GM18909 (cell line): ENCODE data around the gene CALY.
"Not testable (repeated sequence)": the region's sequence is repeated elsewhere in the genome, so short reads cannot be mapped to it uniquely, and the experiment has no call there.

Experiments
- ATAC-seq: cut with Tn5 transposase; IDR thresholded peaks from one replicate; pipeline ENCODE4 v1.9.1; 2021; ENCODE audit warnings: mild to moderate bottlenecking; ENCODE audit not compliant: unreplicated experiment, poor library complexity

CALY gene

GRCh38 chr10:133367461-133367860 is 30.8 kb upstream of the CALY start:
- not testable (repeated sequence) for ATAC-seq

GRCh38 chr10:133366751-133367150 is 30.1 kb upstream of the CALY start:
- ATAC-seq: no peak

- ATAC-seq: no peak
Measured at GRCh38 chr10:133366130-133366478, 29.4 kb upstream of the CALY start.

DNA sequence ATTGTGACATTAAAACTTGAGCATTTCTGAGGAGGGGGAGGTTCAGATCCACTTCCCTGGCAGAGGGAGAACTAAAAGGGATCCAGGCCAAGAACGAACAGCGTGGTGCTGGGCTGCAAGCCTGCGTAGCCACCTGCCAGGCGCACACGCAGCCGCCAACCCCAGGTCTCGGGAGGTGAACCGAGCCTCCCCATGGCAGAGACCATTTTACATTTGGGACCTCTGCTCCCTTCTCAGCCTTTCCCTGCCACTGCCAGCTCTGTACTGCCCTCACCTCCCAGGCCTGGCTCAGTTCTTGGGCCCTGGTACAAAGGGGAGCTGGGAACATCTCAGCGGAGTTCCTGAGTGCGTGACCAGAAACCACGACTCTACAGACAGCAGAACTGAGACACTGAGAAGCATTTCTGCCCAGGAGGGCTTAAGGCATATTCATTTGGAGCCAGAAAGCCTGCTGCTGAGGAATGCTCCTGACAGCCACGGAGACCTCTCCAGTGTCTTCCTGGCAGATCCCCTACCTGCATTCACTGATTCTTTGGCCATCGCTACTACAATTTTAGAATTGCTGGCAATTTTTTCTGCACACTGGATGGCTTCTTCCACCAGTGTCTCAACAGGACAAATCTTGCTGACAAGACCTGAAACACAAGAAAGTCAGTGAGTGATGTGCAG is 28.9 kb upstream of the CALY start:
- no peak for ATAC-seq

- no peak for ATAC-seq
Measured at GRCh38 chr10:133364645-133365431, 28.1 kb upstream of the CALY start.

GRCh38 chr10:133362846-133363245 is 26.1 kb upstream of the CALY start:
- no peak for ATAC-seq

- no peak for ATAC-seq
Measured at GRCh38 chr10:133361773-133362441, 25.2 kb upstream of the CALY start.

GRCh38 chr10:133361227-133361626 is 24.5 kb upstream of the CALY start:
- ATAC-seq: no peak

DNA sequence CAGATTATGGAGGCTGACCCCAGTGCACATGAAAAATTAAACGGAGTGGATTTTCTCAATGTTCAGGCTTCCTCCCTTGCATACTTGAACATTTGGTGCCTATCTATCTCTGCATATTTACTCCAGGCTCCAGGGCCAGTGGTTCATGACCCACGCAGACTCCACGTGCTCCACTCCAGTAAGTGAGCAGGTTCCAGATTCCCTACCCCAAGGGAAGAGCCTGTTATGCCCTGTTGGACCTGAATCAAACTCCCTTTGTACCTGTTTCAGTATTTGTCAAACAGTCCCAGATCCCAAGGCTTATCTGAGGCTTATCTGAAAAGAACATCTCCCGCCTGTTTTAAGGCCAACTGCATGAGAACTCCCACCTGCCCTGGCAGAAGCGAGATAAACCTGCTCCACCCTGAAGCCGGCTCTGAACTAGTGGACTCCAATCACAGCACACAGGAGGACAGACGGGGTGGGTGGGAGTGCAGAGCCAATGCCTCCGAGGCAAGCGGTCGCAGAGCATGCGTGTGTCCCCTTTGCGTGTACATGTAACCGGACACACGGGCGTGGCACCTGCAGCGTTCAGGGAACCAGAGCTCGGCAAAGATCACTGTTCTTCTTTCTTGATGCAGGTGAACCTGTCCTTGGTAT is 23.4 kb upstream of the CALY start:
- ATAC-seq: no peak

- ATAC-seq: no peak
Measured at GRCh38 chr10:133359554-133359971, 22.9 kb upstream of the CALY start.

DNA sequence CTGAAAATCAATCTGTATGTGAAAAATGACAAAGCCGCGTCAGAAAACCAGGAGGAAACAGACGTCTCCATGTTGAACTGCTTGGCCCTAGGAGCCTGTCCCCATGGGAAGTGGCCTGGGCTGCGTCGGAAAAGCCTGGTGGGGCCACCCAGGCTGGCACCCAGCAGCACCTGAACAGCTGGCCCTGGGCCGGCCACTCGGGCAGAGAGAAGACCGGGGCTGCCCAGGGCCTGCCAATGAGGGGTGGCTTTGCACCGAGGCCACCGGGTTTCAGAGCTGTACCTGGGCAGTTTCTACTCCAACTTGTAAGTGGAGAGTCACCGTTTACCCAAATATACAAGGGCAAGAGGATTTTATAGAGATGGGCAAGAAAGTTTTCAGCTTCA is 22.2 kb upstream of the CALY start:
- no peak for ATAC-seq

GRCh38 chr10:133358162-133358924 is 21.6 kb upstream of the CALY start:
- no peak for ATAC-seq

DNA sequence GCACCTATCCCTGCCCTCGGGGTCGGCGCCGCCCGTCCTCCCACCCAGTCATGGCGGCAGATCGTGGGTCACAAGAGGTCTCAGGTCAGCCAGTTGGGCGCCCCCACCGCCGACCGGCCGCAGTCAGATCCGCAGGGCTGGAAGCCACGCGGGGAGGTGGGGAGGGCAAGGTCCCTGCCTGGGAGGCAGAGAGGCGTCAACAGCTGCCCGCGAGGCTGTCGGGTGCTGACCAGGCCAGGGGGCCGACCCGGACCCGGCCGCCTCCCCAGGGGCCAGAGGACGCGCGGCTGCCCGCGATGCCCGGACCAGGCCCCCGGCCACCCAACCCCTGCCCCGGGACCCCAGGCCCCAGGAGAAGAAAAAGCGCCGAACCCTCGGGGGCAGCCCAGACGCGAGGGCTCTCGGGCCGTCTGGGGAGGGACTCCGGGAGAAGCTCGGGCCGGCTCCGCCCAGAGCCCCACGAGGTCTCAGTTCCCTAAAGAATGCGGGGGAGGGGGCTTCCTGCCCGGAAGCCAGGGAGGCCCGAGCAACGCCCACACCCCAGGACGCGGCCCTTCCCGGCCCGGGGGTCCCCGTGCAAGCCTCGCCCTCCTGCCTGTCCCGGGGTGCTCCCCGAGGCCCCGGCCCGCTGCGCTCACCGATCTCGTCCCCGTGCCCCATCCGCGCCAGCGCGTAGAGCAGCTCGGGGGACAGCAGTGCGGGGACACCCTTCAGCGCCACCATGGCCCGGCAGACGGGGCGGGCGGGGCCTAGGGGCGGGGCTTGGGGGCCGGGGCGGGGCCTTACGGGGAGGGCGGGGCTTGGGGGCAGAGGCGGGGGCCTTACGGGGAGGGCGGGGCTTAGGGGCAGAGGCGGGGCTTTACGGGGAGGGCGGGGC is 20.8 kb upstream of the CALY start, which contains the start of gene FUOM:
FUOM (minus strand) TSS at position 735 of the 877 bp plus-strand sequence; CDS start at position 723, 12 bp downstream.
- ATAC-seq: peak; percentile 64

- ATAC-seq: no peak
Measured at GRCh38 chr10:133356549-133357284, 20.0 kb upstream of the CALY start.

DNA sequence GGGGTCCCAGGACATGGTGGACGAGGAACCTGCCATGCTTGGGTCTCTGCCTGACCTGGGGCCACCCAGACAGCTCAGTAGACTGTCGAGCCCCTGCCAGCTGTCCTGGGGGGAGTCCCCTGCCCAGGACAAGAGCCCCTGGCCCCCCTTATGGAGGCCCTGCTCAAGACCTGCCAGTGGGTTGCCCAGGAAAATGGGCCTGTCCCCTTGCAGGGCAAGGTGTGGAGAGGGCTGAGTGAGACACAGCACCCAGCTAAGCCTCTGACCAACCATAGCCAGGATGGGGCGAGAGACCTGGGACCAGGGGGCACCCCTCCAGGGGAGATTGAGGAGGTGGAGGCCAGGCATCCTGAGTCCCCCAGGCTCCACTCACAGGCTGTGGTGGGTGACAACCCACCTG is 19.3 kb upstream of the CALY start:
- no peak for ATAC-seq

- no peak for ATAC-seq
Measured at GRCh38 chr10:133355266-133355665, 18.6 kb upstream of the CALY start.

DNA sequence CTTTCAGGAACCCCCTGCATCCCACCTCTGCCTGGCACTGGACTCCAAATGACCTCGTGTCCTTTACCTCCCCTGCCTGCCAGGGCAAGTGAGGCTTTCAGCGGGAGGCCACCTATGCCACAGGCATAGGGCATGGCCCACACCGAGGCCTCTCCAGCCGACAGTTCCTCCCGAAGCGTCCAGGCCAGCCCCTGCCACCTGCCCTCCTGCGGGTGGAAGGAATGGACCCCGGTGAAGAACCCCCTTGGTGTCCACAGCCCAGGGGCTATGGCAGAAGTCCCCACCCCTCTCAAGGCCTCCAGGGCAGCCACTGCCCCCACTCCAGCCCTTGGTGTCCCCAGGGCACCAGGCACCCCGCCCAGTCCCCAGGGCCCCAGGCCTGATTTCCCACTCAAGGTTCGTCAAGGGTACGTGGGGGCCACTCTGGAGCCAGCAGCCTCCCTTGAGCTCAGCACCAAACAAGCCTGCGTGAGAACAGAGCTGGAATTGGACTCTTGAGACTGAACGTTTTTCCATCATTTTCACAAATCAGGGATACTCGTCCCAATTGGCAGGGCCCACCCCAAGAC is 18.1 kb upstream of the CALY start:
- no peak for ATAC-seq

DNA sequence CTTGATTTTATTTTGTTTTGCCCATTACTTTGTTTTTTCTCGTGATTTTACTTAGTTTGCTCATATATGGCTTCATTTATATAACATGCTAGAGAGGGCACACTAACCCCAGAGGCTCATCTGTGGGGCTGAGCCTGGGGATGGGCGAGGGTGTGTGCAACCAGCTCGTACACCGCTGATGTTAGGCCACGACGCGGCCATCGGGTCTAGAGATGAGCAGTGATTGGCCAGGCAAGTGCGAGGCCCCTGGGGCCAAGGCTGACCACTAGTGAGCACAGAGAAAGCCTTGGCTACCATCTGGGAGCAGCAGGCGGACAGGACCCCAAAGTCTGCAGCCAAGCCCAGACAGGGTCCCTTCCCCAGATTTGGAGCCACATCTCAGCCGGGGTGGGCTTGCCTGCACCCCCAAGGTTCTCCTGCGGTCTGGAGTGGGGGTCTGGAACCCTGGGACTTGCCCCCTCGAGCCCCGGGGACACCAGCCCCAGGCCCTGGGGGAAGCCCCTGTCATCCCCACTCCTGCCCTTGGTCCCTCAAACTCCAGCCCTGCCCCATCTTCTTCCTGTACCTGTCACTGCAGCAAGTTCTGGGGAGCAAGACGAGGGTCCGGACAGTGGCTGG is 17.4 kb upstream of the CALY start:
- no peak for ATAC-seq
